GM19395 (cell line): ENCODE results near the gene GUCD1.
A peak's percentile ranks its signal among the peaks of the same experiment; 100 is the strongest.
"Not testable (repeated sequence)": the region's sequence is repeated elsewhere in the genome, so short reads cannot be mapped to it uniquely, and the experiment has no call there.

Experiments
- ATAC-seq: cut with Tn5 transposase; IDR thresholded peaks from one replicate; pipeline ENCODE4 v1.9.1; 2021; ENCODE audit warnings: mild to moderate bottlenecking, moderate library complexity; ENCODE audit not compliant: unreplicated experiment

The GUCD1 gene

DNA sequence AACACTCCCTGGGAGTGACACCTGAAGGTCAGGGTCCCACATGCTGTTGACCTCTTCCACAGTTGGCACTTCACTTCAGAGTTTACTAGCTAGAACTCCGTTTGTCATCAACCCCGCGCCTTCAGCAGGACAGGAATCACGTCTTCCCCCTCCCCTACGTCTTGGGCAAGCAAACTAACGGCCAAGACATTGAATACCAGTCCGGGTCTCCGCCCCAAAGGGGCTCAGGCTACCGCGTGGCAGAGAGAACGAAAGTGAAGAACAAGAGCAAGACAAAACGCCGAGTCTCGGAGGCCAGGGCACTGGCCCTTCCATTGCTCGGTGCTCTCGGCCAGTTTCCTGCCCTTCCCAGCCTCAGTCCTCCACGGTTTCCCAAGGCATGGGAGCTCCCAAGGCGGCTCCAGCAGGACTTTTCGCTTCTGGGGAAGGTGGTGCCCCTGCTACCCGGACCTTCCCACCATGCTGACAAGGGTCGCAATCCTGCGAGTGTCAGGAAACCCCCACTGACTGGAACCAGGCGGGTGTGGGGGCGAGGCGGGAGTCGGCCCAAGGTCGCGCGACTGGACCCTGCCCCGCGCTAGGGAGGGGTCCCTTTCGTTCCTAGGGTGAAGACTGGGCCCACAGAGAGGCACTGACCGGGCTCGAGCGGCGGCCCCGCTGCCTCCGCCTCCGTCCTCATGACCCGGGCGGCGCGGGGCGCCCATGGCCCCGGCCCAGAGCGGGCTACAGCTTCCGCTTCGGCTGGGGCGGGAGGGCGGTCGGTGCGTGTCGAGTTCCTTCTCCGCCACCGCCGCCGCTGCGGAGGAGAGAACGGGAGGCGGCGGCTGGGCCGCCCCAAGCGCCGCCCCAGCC, at the start of gene GUCD1:
GUCD1 (minus strand) TSS at position 826 of the 852 bp plus-strand sequence; CDS start at position 679, 147 bp downstream.
- peak; percentile 15 for ATAC-seq

DNA sequence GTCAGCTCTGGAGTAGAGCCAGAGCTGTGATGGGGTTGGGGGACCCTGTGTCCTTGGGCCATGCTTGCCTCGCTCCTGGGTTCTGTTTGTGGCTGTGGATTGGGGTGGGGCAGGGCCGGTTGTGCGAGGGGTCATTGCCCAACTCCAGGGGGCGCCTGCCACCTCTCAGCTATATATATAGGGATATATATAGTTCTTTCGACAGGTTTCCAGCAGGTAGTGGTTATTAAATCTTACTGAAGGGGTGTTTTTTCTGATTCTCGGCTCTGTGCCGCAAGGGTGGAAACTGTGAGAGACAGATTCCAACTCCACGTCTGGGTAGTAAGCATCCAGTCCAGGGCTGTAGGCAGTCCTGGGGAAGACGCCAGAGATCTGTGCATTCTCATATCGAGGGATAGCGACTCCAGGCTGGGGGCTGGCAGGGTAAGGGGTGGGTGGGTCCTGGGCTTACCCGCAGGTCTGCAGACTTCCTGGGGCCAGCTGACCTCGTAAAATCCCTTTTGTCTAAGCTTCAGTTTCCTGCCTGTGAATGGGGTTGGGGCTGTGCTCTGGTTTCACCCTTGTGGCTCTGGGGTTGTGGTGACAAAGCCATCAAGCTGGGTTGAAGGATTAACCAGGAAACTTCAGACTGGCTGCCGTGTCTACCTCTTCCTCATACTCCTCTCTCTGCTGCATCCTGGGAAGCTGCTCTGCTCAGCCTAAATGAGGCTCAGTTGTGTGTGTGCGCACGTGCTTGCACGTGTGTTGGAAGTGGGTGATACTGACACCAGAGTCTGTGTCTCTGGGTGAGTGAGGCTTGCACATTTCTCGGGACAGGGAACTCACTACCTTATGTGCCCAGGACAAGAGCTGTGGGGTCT, 49.1 kb upstream of the GUCD1 start:
- ATAC-seq, result not testable (repeated sequence)

DNA sequence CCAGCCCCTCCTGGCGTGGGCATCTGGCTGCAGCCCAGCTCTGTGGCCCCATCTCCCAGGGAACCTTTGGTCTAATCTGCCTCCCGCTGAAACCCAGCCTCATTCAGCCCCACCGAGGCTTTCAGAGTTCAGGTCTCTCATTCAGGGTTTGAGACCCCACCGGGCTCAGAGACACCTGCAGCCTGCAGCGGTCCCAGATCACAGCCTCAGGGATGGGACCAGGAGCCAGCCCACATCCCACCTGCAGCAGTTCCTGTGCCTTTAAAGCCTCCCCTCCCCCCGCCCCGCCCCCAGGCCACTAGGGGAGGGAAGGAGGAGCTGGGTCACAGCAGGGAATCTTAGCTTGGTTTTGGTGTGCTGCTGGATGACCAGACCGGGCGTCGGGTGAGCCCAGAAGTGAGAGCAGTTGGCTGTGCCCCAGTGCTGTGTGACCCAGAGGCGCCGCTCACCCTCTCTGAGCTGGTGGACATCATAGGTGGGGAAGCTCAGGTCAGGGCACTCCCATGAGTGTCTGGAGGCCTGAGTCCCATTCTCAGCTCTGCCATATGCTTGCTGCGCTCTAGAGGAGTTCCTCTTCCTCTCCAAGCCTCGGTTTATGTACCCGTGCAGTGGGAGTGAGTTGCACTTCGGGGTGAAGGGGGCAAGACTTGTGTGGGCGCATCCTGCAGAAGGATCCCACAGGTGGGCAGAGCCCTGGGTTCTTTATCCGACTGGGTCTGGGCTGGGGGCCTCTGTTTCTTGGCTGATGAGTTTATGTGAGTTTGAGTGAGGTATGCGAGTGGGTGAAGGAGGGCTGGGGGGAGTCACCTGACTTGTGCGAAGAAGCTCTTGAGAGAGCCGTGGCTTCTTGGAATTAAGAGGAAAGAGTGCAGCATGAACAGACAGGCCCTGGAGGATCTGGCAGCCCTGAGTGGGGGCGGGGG, 48.2 kb upstream of the GUCD1 start, which contains the start of gene GGT1:
GGT1 (plus strand) TSS at position 347 of the 923 bp plus-strand sequence. CDS start 7,889 bp downstream, outside the sequence.
- not testable (repeated sequence) for ATAC-seq

DNA sequence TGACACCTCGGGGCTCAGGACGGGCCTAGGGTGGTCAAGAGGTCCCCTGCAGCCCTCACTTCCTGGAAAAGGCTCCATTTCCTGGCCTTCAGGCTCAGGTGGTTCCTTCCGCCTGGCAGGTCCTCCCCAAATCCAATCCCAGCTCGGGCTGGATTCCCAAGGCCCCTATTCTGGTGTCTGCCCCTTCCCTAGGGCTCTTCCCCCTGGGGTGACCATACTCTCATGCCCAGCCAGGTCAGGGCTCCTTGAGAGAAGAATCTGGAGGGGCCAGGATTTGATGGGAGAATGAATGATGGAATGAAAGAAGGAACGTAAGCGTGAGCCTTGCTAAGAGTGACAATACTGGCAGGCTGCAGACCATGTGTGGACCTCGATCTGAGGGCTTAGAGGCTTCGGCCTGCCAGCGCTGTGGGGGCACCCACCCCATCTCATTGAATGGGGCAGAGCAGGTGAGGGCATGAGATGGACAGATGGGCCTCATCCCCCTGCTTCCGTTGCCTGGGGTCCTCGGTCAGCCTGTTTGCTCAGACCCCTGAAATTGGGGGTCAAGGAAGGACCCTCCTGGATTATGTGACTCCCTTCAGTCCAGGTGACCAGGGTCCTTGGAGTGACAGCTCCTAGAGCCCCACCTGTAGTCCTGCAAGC, 47.3 kb upstream of the GUCD1 start:
- ATAC-seq, result not testable (repeated sequence)

GRCh38 chr22:24601217-24602104, 46.5 kb upstream of the GUCD1 start:
- ATAC-seq, result no peak

DNA sequence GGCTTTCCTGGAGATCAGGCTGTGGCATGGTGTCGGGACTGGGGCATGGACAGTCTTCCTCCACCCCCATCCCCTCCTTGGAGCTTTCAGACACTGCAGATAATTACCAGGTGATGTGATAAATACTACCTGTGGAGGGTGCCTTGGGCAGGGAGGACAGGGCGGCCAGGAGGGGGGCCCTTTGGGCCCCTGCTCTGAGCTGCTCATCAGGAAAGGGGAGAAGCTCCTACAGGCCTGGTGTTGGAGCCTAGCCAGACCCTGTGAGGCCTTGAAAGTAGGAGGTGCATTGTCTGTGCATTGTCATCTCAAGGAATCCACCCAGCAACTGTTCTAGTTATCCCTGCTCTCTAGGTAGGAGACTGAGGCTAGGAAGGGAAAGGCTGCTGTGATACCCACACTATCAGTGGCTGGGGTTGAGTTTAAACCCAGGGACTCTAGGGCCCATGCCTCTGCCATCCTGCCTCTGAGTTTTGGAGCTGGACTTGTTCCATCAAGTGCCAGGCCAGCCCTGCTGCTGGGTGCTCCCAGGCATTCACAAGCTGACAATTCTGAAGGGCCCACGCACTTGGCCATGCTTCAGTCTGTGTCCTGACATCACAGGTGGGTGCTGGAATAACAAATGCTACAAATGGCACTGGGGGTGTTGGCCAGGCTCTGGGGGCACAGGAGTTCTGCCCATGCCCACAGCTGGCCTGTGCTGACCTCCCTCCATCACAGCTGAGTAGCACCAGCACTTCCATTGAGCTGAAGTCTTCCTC, 45.2 kb upstream of the GUCD1 start:
- ATAC-seq, result not testable (repeated sequence)

- no peak for ATAC-seq
Observed at GRCh38 chr22:24599514-24599913, 44.6 kb upstream of the GUCD1 start.

GRCh38 chr22:24597076-24597475, 42.1 kb upstream of the GUCD1 start:
- not testable (repeated sequence) for ATAC-seq

- ATAC-seq, result no peak
Observed at GRCh38 chr22:24595863-24596262, 40.9 kb upstream of the GUCD1 start.

GRCh38 chr22:24595228-24595627, 40.3 kb upstream of the GUCD1 start:
- no peak for ATAC-seq

DNA sequence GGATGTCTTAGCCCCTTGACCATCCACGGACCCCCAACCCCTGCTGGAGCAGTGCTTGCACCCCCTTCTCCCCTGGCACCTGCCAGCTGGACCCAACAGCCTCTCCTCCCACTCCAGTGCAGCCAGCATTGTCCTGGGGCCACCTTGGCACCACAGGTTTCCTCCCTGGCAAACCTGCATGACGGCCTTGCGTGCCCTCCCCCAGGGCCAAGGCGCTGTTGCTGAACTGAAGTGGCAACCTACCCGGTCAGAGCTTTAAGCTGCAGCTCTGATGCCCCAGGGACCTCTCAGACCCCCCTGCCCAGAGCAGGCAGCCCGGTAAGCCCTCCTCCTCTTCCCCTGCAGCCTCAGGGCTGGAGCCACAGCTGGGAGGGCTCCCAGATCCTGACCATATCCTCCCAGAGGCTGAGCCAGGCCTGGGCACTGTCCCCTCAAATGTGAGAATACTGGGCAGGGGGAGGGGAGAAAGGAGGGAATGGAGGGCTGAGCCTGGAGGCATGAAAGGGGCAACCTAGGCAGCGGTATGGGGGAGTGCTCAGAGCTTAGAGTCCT, 39.7 kb upstream of the GUCD1 start:
- no peak for ATAC-seq

GRCh38 chr22:24593836-24594568, 39.1 kb upstream of the GUCD1 start:
- ATAC-seq, result no peak

- not testable (repeated sequence) for ATAC-seq
Observed at GRCh38 chr22:24593559-24593835, 38.6 kb upstream of the GUCD1 start.

DNA sequence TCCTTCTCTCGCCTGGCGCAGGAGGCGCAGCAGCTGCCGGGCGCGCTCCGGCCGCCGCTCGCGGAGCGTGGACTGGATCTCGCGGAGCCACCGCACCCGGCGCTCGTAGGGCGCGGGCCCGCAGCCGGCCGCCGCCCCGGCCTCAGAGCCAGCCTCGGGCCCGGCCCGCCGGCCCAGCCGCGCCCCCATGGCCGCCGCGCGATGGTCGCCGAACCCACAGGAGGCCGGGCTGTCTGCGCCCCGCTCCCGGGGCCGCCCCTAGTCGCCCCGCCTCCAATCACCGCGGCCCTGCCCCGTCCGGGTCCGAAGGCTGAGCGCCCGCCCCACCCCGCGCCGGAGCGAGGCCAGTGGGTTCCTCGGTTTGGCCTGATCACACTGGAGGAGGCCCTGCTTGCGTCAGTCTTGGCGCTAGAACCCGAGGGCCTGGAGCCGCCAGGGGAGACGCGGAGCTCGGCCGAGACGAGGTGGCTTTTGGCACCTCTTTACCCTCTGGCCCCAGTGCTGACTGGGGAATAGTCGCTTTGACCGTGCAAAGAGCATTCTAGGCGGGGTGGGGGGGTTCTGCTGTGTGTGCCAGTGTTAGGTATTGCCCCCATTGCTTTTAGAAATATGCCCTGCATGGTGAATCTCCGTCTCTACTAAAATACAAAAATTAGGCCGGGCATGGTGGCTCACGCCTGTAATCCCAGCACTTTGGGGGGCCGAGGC, 38.1 kb upstream of the GUCD1 start, which contains the start of gene LRRC75B:
LRRC75B (minus strand) TSS at position 223 of the 708 bp plus-strand sequence; CDS start at position 189, 34 bp downstream.
- ATAC-seq, result peak; percentile 69

DNA sequence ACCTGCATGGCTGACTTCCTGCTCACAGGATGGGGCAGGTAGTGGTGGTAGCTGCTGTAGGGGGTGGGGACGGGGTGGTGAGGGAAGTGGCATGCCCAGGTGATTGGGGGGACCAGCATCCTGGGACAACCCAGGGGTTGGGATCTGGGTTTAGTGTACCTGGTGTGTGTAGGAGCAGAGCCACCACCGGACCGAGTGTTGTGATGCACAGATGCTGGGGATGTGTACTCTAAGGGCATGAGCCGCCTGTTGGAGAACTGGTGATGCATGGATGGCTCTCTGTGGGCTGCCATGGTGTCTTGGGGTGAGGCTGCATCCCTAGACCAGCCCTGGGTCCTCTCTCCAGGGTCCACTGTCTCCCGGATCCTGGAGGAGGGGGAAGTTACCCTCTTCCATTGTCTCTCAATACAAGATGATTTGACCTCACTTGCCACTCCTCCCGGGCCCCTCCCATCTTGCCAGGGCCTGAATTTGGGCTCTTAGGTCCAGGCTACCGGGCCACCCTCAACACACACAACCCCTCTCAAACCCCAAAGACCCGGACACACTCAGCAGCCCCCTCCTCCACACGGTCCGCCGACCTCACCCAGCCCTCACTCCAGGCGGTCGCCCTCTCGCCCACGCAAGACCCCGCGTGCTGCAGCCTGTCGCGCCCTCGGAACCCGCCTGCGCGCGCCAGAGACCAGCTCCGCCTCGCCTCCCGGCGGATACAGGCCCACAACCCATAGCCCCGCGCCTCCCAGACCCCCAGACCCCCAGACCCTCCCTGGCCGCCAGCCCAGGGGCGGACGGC, 37.3 kb upstream of the GUCD1 start:
- ATAC-seq, result no peak

- ATAC-seq, result no peak
Observed at GRCh38 chr22:24591286-24591830, 36.4 kb upstream of the GUCD1 start.
